Gastroesophageal sphincter (tissue), 3 donors: Measurements from ENCODE around the gene NT5C3A.

Experiments used
- EP300 ChIP-seq: sonication (generic); formaldehyde crosslinking; IDR thresholded peaks from one replicate; pipeline ENCODE4 v1.6.1; 2017; ENCODE audit warnings: antibody characterized with exemption, mild to moderate bottlenecking
- POLR2A ChIP-seq, 2 donors: fragments of 450-650 bp; IDR thresholded peaks; one replicate each; pipeline ENCODE4 v1.6.1; 2017; ENCODE audit warnings: antibody characterized with exemption in 2 of 2, mild to moderate bottlenecking in 2 of 2, moderate library complexity in 1 of 2
- POLR2AphosphoS5 ChIP-seq: sonication (generic); formaldehyde crosslinking; IDR thresholded peaks from one replicate; pipeline ENCODE4 v1.6.1; 2017; ENCODE audit warnings: antibody characterized with exemption
- TF ChIP-seq, protein P1 (sequence below), 4 experiments: fragments of 200-600 bp in 2 of 4; fragments of 450-650 bp in 2 of 4; sonication (generic) in 1 of 4; IDR thresholded peaks; one replicate each; pipeline ENCODE4 v1.5.1; 2017 to 2019; ENCODE audit warnings: antibody characterized with exemption in 4 of 4, mild to moderate bottlenecking in 2 of 4, moderate library complexity in 2 of 4

GRCh38 chr7:33075818-33076518 is 13.4 kb upstream of the NT5C3A start:
- no peak for TF ChIP-seq POLR2A (IDR thresholded peaks at IDR 0.05)
- TF ChIP-seq, protein P1, sequence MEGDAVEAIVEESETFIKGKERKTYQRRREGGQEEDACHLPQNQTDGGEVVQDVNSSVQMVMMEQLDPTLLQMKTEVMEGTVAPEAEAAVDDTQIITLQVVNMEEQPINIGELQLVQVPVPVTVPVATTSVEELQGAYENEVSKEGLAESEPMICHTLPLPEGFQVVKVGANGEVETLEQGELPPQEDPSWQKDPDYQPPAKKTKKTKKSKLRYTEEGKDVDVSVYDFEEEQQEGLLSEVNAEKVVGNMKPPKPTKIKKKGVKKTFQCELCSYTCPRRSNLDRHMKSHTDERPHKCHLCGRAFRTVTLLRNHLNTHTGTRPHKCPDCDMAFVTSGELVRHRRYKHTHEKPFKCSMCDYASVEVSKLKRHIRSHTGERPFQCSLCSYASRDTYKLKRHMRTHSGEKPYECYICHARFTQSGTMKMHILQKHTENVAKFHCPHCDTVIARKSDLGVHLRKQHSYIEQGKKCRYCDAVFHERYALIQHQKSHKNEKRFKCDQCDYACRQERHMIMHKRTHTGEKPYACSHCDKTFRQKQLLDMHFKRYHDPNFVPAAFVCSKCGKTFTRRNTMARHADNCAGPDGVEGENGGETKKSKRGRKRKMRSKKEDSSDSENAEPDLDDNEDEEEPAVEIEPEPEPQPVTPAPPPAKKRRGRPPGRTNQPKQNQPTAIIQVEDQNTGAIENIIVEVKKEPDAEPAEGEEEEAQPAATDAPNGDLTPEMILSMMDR (IDR thresholded peaks at IDR 0.05): no peak
- no peak for TF ChIP-seq EP300
- no peak for TF ChIP-seq POLR2AphosphoS5
